ENCODE measurements around the gene ABCG1. TPM values are rescaled to one million over a fixed set of nuclear protein-coding genes. Genes with fewer than 3 reads are reported as not detected.

Gene ABCG1
- polyA plus RNA-seq, 12 donors, result 4.5 to 9.3 (median 6.8) TPM; not detected in 1

DNA sequence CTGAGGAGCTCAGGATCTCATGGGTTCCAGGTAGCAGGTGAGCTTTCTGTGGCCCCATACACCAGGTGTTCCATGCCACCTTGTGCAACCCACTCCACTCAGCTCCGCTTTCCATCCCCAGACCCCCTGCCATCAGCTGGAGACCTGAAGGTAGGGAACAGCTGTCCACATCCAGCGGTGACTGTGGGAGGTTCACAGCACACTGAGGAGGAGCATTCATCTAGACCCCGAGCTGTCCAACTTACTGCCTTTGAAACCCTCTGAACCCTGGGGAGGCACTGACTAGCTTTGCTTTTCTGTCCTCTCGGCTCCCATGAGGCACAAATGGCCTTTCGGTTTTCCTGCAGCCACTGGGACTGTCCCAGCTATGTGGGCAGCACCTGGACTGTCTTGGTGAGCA is 27.9 kb upstream of the ABCG1 start:
- DNase-seq, result no peak

DNA sequence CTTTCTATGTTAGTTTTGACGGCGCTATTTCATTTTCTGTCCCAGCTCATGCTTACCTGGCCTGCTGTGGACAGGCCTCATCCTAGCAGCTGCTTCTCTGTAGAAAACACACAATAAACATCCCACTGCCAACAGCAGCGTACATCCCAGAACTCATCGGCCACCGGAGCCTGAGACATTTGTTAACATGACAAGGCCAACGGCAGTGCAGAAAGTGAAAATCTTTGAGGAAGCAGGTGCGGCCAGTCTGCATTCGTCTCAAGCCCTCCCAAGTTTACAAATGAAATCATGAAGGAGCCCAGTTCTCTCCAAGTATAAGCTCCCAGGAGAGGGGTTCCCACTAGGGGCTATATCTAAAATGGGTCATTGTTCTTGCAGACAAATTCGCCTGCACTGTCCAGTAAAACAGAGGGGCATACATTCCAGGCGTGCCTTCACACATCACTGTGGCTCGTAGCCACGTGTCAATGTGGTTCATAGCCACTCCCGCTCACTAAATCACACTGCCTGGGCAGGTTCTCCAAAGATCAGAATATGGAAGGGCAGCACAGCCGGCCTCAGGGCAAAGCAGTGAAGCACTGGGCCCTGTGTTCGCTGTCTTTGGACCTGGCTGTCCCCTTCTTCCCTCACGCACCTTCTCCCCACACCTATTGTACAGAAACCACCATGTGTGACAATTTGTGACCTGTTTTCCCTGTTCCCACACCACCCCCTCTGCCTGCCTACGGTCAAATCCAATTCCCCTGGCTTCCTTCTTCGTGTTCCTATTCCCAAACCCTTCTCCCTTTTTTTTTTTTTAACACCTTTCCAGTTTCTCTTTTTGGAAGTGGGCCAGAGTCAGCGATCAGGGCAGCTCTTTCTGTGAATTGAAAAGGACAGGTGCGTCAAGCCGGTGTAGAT is 27.0 kb upstream of the ABCG1 start:
- DNase-seq, result no peak

DNA sequence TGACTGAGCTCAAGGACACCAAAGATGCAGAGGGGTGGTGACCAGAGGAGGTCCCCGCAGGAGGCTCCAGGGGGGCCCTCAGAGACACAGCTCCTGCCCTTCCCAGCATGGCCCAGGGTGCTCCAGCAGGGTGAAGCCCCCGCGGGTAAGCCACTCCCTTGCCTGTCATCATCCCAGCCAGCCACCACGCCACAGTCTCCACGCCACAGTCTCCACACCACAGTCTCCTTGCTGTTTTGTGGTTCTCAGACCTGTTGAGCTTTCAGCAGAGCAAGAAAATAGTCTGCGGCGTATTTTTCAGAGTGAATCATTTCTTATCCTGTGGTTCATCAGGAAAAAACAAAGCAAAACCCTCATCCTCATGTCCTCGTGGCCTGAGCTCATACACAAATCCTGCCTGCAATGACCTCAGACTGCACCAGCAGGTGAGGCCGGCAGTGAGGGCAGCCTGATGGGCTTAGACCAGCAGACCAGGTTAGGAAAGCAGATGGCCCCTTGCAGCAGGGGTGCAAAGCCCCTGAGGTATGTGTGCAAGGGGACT is 25.7 kb upstream of the ABCG1 start:
- DNase-seq, result no peak

DNA sequence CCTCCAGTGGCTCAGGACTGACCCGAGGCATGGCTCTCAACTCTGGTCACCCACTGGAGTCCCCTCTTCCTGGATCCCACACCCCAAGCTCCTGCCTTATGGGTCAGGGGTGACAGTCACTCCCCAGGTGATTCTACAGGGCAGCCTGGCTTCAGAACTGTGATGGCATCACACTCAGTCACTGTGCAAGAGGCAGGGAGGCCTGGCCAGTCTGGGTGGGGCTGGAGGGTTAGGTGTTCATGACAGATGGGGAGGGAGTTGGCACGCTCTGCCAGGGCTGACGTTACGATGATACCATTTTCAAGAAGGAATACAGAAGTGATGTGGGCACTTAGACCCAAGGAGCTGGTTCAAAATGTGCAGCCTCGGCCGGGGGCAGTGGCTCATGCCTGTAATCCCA is 25.2 kb upstream of the ABCG1 start:
- DNase-seq, result no peak

DNA sequence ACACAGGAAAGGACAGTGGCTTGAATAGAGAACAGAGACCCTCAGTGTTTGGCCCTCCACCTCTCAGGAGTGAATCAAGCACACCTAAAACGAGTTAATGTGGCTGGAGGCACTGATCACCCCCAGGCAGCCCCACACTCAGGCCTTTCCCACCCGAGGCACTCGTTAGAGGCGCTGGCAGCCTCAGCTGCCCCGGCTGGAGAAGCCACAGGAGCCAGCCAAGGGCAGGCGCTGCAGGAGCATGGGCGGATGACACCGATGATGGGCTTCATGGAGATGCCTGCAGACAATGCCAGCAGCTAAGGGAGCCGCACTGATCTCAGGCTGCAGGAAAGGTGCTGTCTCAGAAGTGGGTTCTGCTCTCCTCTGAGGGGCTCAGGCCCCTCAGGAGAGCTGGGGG is 24.1 kb upstream of the ABCG1 start:
- DNase-seq, result no peak

DNA sequence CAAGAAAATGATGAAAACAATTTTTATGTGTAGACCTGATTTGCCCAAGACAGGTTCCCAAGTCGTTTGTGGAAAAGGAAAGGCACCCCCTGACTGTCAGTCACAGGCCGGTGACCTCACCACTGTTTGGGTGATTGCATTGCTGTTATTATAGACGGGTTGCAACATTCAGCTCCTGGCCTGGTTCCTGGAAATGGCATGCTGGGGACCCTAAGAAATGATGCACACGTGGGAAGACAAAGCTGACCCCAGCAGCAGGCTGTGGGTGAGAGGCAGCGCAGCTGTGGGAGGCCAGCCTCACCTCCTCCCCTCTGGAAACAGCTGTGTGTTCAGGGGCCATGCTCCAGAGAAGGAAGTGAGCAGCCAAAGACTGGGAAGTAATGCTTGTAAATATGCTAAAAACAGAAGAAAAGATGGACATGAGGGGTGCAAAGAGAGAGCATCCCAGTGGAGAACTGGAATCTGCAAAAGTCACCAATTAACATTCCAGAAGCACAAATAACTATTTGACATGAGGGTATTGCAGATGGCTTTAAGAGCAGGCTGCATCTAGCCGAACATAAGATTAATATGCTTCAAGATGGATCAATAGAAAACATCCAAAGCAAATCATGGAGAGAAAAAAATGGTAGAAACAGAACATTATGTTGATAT is 23.4 kb upstream of the ABCG1 start:
- DNase-seq, result no peak

DNA sequence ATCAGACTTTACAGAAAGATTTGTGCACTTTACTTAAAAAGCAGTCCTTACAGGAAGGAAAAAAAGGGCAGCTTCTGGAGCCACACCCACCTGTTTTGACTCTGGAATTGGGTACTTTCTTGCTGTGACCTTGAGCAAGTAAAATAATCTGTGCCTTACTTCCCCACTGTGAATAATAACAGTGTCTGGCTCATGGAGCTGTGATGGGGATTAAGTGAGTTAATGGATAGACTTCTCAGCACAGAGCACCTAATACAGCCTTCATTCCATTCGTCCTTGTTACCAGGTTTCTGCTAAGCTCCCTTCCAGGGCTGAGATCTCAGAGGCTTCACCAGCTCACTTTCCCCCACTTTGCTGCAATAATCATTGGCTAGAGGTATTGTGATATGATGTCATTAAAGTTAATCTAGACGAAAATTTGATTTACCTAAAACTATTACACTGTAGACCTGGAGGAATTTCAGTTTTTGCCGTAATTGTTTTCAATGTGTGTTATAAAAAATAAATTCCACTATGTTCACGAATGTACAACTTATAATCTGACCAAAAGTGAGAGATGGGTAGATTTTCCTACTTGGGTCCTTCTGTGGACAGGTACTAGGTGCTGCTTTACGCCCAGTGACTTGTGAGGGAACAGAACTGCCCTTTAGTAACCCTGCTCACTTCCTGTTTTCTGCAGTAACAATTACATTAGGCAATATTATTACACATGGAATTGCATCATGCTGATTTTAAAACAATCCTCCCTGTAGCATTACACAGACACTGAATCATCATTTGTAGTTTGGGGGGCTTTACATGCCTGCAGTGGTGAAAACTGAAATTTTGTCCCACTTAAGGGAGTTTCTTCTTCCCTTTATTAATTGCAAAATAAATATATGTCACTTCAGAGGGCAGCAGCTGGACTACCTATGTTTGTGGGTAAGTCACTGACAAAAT is 19.7 kb upstream of the ABCG1 start:
- no peak for DNase-seq

DNA sequence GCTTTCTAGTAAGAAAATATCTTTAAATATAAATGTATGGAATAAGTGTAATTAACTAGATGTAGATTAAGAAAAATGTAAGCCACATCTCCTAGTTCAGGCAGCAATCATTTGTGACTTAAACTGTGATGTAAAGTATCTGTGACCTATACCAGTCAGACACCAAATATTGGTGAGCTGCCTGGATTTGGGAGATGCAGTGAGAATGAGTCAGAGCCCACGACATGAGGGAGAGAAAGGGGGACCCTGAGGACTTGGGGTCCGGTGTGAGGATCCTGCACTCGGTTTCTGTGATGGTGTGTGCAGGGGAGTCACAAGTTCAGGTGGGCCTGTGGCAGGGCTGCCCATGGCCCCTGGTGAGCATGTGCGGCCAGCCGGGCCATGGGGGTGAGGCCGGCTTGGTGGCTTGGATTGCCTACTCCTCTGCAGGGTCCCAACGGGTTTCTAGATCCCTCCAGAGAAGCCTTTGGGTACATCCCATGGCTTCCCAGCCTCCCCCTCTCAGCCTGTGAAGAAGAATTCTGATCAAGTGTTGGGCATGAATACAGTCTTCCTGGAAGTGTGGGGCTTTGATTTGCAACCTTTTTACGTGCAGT is 19.0 kb upstream of the ABCG1 start:
- DNase-seq, result no peak

DNA sequence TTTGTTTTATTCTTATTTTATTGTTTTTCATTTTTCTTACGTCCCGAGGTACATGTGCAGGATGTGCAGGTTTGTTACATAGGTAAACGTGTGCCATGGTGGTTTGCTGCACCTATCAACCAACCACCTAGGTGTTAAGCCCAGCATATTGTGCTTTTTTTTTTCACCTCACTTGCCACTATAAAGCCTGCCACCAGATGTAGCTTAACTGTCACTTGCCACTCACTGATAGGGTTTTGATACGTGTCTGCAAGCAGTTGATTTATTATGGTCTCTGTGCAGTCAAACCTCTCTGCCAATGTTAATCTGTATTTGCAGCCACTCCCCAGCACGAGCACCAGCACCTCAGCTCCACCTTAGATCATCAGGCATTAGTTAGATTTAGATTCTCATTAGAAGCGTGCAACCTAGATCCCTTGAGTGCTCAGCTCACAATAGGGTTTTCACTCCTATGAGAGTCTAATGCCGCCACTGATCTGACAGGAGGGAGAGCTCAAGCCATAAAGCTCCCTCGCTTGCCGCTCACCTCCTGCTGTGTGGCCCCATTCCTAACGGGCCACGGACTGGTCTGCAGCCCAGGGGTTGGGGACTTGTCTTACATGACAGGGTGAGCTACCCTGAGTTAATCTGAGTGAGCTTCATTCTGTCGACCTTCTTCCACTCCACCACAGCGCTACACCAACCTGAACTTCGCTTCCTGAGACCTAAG is 17.9 kb upstream of the ABCG1 start:
- no peak for DNase-seq

DNA sequence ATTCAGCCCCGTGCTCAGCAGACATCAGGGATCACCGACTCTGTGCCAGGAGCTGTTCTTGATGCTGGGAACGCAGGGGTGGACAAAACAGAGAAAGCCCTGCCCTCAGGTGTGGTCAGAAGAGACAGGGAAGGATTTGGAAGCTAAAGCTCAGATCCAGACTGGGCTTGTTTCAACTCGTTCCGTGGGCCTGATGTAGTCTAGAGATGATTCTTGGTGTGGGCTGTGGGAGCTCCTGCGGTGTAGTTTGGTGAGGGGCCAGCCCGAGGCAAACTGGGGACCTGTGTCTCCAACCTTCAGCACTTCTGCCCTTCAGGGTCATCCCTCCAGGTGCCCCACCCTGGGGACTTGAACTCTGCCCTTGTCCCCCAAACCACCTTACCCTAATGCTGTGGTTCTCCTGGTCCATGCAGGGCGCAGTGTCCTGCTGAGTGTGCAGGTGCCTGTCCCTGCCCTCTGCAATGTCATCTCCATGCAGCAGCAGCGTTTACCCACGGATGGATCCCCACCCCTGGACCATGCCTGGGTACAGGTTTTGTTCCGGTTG is 17.3 kb upstream of the ABCG1 start:
- DNase-seq, result no peak

DNA sequence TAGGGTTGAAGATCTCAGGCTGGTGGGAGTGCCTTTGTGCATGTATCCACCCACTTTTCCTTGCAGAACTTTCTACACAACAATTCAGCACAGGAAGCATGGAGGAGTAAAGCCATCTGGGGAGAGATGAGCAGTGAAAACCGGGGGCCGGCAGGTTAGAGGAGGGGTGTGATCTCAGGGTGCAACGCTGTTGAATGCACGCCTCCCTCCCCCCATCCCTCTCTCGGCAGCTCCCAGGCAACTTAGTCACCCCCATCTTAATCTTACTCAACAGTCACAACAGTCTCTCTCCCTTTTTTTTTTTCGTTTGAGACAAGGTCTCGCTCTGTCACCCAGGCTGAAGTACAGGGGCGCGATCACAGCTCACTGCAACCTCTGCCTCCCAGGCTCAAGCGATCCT is 16.6 kb upstream of the ABCG1 start:
- DNase-seq, result no peak

DNA sequence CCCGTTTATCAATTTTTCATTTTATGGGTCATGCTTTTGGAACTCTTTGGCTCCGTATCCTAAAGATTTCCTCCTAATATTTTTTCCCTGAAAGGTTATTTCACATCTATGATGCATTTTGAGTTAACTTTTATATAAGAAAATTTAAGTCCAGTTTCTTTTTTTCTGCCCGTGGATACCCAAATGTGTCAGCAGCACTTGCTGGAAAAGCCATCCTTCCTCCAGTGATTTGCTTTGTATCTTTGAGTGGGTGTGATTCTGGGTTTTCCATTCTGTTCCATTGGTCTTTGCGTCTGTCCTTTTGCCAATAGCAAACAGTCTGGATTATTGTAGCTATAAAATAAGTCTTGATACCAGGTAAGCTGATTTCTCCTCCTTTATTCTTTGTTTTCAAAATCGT is 15.6 kb upstream of the ABCG1 start:
- DNase-seq, result no peak

DNA sequence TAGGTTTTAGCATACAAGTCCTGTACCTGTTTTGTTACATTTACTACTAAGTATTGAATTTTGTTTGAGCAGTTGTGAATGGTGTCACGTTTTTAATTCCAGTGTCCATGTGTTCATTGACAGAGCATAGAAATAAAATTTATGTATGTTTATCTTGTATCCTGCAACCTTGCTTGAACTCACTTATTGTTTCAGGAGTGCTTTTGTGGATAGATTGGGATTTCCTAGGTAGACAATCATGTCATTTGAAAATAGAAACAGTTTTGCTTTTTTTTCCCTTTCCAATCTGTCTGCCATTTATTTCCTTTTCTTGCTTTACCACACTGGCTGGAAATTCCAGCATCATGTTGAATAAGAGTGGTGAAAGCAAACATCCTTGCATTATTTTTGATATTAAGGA is 15.0 kb upstream of the ABCG1 start:
- DNase-seq, result no peak

DNA sequence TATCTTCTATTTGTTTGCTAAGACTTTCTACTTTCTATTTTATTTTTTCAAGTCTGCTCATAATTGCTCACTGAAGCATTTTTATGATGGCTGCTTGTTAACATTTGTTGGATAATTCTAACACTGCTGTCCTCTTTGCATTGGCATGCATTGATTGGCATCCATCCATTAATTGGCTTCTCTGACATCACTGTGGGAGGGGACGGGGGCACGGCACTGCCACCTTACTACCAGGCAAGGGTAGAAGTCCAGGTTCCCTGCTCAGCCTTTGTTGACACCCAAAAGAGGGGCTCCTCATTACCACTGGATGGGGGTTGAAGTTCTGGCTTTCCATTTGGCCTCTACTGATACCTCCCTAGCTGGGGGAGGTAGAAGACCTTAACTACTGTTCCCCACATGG is 11.5 kb upstream of the ABCG1 start:
- DNase-seq, result no peak

DNA sequence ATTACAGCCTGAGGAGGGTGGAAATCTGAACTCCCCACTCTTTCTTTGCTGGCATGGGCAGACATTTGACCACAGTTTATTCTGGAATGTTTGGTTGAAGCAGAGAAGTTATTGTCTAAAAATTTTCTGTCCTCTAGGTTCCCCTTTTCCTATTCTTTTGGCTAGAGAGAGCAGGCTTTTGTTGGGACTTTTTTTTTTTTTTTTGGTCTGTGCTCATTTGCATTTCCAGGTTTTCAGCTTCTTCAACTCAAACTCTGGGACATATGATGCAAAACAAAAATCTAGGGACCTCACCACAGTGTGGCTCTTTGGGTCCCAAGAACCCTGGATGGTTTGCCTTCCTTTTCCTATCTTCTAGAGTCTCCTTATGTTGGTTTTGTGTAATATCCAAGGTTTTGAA is 10.9 kb upstream of the ABCG1 start:
- no peak for DNase-seq

DNA sequence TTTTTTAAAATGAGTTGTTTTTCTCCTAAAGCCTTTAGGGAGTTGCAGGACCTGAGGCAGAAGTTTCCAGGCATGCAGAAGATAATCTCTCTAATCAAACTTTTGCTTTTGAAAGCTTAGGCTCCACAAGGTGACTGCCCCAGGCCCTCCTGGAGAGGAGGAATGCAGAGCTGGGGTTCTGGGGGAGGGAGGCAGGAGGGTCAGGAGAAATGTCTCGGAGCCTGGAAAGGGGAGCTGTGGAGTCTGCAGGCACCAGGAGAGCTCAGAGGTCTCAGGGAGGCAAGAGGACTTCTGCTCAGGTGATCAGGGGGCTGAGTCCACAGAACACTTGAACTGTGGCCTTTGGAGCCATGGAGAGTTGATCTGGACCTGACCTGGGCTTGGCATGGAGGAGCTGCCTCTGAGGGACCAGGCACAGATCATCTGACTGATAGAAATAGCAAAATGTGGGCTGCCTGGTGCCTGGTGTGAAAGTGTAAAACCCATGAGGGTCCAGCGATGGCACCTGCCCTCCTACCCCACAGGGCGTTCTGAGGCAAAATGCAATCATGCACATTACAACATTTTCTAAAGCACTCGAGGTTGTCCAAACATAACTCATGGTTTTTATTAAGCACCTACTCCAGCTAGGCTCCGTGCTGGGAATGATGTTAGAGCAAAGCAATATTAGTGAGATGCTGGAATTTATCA is 10.0 kb upstream of the ABCG1 start:
- DNase-seq, result no peak

DNA sequence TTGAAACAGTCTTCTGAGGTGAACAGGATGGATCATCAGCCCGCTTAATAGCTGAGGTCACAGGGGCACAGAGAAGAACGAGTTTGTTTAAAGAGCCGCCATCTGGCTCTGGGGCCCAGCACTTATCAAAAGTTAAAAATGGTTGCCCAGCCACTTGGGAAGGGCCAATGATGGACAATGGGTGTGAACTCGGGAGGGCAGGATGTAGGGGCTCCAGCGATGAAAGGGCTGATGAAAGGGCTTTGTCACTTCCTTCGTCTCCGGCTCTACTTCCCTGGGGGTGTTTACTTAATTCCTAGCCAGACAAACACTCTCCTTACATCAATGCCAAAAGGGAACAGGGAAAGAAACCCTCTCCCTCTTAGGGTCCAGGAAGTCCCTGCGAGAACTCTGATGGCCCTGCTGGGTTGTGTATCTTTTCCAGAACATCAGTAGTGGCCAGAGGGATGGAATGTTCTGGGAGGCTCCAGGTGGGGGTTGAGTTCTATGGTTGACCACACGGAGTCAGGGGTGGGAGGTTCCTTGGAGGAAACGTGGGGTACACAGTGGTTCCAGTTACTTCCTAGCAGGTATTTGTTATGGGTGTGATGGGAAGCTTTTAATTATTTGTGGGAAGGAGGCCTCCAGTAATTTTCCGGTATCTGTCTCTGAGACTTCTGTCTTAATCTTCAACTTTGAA is 9.0 kb upstream of the ABCG1 start:
- DNase-seq, result no peak

DNA sequence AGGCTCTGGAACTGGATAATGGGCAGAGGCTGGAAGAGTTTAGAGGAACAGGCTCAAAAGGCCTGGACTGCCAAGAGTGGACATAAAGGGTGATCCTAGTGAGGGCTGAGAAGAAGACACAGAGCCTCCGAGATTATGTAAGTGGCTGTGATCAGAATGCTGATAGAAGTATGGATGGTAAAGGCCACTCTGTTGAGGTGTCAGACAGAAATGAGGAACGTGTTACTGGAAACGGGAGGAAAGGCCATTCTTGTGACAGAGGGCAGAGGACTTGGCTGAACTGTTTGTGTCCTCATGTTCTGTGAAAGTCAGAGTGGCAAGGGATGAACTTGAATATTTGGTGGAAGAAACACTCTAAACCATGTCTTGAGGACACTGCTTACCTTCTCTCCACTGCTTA is 6.7 kb upstream of the ABCG1 start:
- no peak for DNase-seq

DNA sequence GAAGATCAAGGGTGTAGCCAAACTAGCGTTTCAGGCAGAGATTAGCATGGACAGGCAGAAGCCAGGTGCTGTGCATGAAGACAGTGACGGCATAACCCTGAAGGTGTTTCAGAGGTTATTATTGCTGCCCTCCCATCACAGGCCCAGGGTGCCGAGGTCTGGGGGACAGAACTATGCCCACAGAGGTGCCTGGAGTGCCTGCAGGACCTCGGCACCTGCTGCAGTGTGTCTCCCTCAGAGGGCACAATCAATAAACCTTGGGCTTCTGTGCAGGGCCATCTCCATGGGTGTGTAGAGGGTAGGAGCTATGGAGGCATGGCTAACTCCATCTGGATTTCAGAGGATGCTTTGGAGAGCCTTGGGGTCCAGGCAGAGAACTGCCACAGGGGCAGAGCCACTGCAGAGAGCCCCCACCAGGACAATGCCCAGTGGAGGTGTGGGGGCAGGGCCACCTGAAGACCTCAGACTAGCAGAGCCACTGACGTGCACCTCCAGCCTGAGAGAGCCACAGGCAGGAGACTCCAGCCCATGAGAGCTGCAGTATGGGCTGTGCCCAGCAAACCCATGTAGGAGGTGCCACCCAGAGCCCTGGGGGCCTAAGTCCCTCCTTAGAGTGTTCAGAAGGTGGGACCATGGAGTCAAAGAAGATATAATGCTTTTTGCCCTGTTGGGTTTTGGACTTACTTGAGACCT is 5.7 kb upstream of the ABCG1 start:
- no peak for DNase-seq
